ENCODE results near the gene PRKCA. TPM values are rescaled to one million over a fixed set of nuclear protein-coding genes. Genes with fewer than 3 reads are reported as not detected.

Gene PRKCA
- total and polyA plus RNA-seq, 2 donors (not counting 3 experiments of a cell fraction or from before 2014, with no cell fraction given) = 7.5 to 34.2 TPM

GRCh38 chr17:66676421-66676820, 374.0 kb downstream of the PRKCA start:
- no peak for FAIRE-seq
- CTCF ChIA-PET = interaction anchor here (0.7 kb wide), 1 partner anchor 476 kb away, joined by 3 read pairs; no protein-coding TSS in a partner anchor
- BruUV-seq (replicated peaks) = no TSS peak

More at GRCh38 chr17:66676421-66676820, 374.0 kb downstream of the PRKCA start:
- dilution Hi-C loops (cut with MboI; ENCODE audit: extremely low pct_ligation_motif_present, low sequenced_read_pairs) = no loop called here
- DNase-seq (ENCODE audit: low read depth, low spot score) = no peak
- Histone ChIP-seq H3K27ac (ENCODE audit: insufficient read depth, low read depth, low read length) (no peak overlapping the region), H3K36me3 (ENCODE audit: control insufficient read depth in 2 of 2, extremely low read depth in 1 of 2, insufficient read depth in 2 of 2, low read length in 2 of 2) (no peaks in the 10 kb centered on the region), H3K9ac (replicated peaks; ENCODE audit: extremely low read depth, insufficient read depth, low read length) (no peak overlapping the region), H3K27me3 (ENCODE audit: control insufficient read depth in 2 of 2, insufficient read depth in 2 of 2, low read length in 2 of 2) (no peaks in the 10 kb centered on the region), H4K20me1 (replicated peaks; ENCODE audit: control insufficient read depth, extremely low read depth, insufficient read depth, low read length) (no peaks in the 10 kb centered on the region), H3K4me3 (replicated peaks in 1 of 3; ENCODE audit: insufficient read depth in 1 of 3, low read depth in 1 of 3, low read length in 3 of 3) (no peak overlapping the region), H3K9me1 (replicated peaks; ENCODE audit: control insufficient read depth, extremely low read depth, insufficient read depth, low read length) (no peaks in the 10 kb centered on the region), H2AFZ (ENCODE audit: low read depth, low read length) (no peak overlapping the region), H3K4me2 (ENCODE audit: insufficient read depth, low read length) (no peak overlapping the region), H3K79me2 (ENCODE audit: control insufficient read depth, insufficient read depth, low read length) (no peaks in the 10 kb centered on the region), H3K9me3 (replicated peaks; ENCODE audit: control insufficient read depth, insufficient read depth, low read length) (no peaks in the 10 kb centered on the region), H3K4me1 (ENCODE audit: control insufficient read depth, extremely low read depth, insufficient read depth, low read length) (peaks cover 2% of the 10 kb centered on the region)
- POLR2A ChIA-PET = no interaction called here
- intact Hi-C loops (cut with micrococcal nuclease) = no loop called here
- TF ChIP-seq POLR2AphosphoS5 (IDR thresholded peaks at IDR 0.05; ENCODE audit: insufficient read depth, low read depth, low read length) (no peak), EZH2 (IDR thresholded peaks at IDR 0.05; ENCODE audit: borderline replicate concordance, low read depth, low read length, severe bottlenecking) (no peak), POLR2A (IDR thresholded peaks at IDR 0.05; ENCODE audit: low read depth, low read length) (no peak), MAX (IDR thresholded peaks at IDR 0.05; ENCODE audit: insufficient read depth, insufficient read length) (no peak), FOS (IDR thresholded peaks at IDR 0.05; ENCODE audit: borderline replicate concordance, insufficient read depth, low read length) (no peak), MYC (IDR thresholded peaks at IDR 0.05; ENCODE audit: low read depth, low read length) (no peak), CTCF (IDR thresholded peaks at IDR 0.05; ENCODE audit: extremely low read depth in 1 of 2, insufficient read depth in 1 of 2, low read depth in 1 of 2, low read length in 2 of 2) (no peak), JUN (IDR thresholded peaks at IDR 0.05; ENCODE audit: borderline replicate concordance, insufficient read depth, insufficient read length, low read depth) (no peak), GATA2 (IDR thresholded peaks at IDR 0.05; ENCODE audit: insufficient read depth, insufficient read length, low read depth, low read length) (no peak)

Measured in endothelial cell of umbilical vein (primary cell).